ENCODE measurements around the gene FAM219B. TPM values are rescaled to one million over a fixed set of nuclear protein-coding genes. Genes with fewer than 3 reads are reported as not detected.
A peak's percentile ranks its signal among the peaks of the same experiment; 100 is the strongest.
"Not testable (repeated sequence)": the region's sequence is repeated elsewhere in the genome, so short reads cannot be mapped to it uniquely, and the experiment has no call there.

FAM219B gene
- 22.8 and 23.2 TPM in 2 replicates for total RNA-seq (2014; rRNA removed; shearing (Covaris generic))

GRCh38 chr15:74906450-74907162 lies at the start of gene FAM219B:
FAM219B (minus strand) TSS chr15:74906851; CDS start chr15:74906800, 51 bp downstream.
- H3K27ac ChIP-seq = peak within 1 kb of the TSS; percentile 37
- peaks cover 14% of the 10 kb centered on the region for H3K4me1 ChIP-seq (replicated peaks)
- H3K27me3 ChIP-seq (replicated peaks) = no peaks in the 10 kb centered on the region
- H3K9me3 ChIP-seq (replicated peaks) = no peaks in the 10 kb centered on the region
- peak; percentile 84 to 89 for DNase-seq (ENCODE audit: low read depth in 1 of 2, low spot score in 2 of 2)
- peak within 1 kb of the TSS; percentile 79 for H3K4me3 ChIP-seq
- peaks cover 35% of the 10 kb centered on the region for H3K36me3 ChIP-seq

- no peak for DNase-seq (ENCODE audit: low read depth in 1 of 2, low spot score in 2 of 2)
- Histone ChIP-seq H3K4me3 (peak overlapping the region; percentile 43), H3K4me1 (replicated peaks) (peaks cover 56% of the 10 kb centered on the region), H3K9me3 (replicated peaks) (0 out of 2 replicates have a peak, but pooled peaks cover 5% of the 10 kb centered on the region), H3K27me3 (replicated peaks) (peaks cover 5% of the 10 kb centered on the region; the same call in 1 of the 2 replicates), H3K36me3 (no peaks in the 10 kb centered on the region; the same call in 1 of the 2 replicates), H3K27ac (no peak overlapping the region)
These were observed 49.4 kb upstream of the FAM219B start for GRCh38 chr15:74955796-74956647.

- Histone ChIP-seq H3K4me3 (no peak overlapping the region), H3K9me3 (replicated peaks) (0 out of 2 replicates have a peak, but pooled peaks cover 5% of the 10 kb centered on the region), H3K27ac (no peak overlapping the region)
These were observed 48.4 kb upstream of the FAM219B start for GRCh38 chr15:74955017-74955416.

GRCh38 chr15:74954515-74954914 lies 47.9 kb upstream of the FAM219B start:
- no peaks in the 10 kb centered on the region; the same call in 1 of the 2 replicates for H3K36me3 ChIP-seq
- DNase-seq (ENCODE audit: low read depth in 1 of 2, low spot score in 2 of 2) = no peak
- H3K27ac ChIP-seq = no peak overlapping the region
- peaks cover 5% of the 10 kb centered on the region; the same call in 1 of the 2 replicates for H3K27me3 ChIP-seq (replicated peaks)
- 0 out of 2 replicates have a peak, but pooled peaks cover 5% of the 10 kb centered on the region for H3K9me3 ChIP-seq (replicated peaks)
- H3K4me1 ChIP-seq (replicated peaks) = peaks cover 41% of the 10 kb centered on the region
- H3K4me3 ChIP-seq = no peak overlapping the region

More at GRCh38 chr15:74955017-74955416, 48.4 kb upstream of the FAM219B start:
- Histone ChIP-seq H3K36me3 (no peaks in the 10 kb centered on the region; the same call in 1 of the 2 replicates), H3K27me3 (replicated peaks) (peaks cover 5% of the 10 kb centered on the region; the same call in 1 of the 2 replicates), H3K4me1 (replicated peaks) (peaks cover 46% of the 10 kb centered on the region)
- DNase-seq (ENCODE audit: low read depth in 1 of 2, low spot score in 2 of 2) = no peak

- no peak for DNase-seq (ENCODE audit: low read depth in 1 of 2, low spot score in 2 of 2)
- Histone ChIP-seq H3K27ac (no peak overlapping the region), H3K9me3 (replicated peaks) (0 out of 2 replicates have a peak, but pooled peaks cover under 1% of the 10 kb centered on the region), H3K36me3 (no peaks in the 10 kb centered on the region; the same call in 1 of the 2 replicates), H3K4me3 (no peak overlapping the region), H3K27me3 (replicated peaks) (peaks cover 2% of the 10 kb centered on the region; the same call in 1 of the 2 replicates), H3K4me1 (replicated peaks) (peaks cover 17% of the 10 kb centered on the region)
These were observed 44.4 kb upstream of the FAM219B start for GRCh38 chr15:74951006-74951405.

GRCh38 chr15:74950078-74950908 lies 43.6 kb upstream of the FAM219B start:
- H3K36me3 ChIP-seq = no peaks in the 10 kb centered on the region; the same call in 1 of the 2 replicates
- no peaks in the 10 kb centered on the region for H3K9me3 ChIP-seq (replicated peaks)
- H3K27ac ChIP-seq = no peak overlapping the region
- peaks cover 16% of the 10 kb centered on the region for H3K4me1 ChIP-seq (replicated peaks)
- peak; percentile 72 to 75 for DNase-seq (ENCODE audit: low read depth in 1 of 2, low spot score in 2 of 2)
- H3K27me3 ChIP-seq (replicated peaks) = no peaks in the 10 kb centered on the region
- no peak overlapping the region for H3K4me3 ChIP-seq

- H3K4me3 ChIP-seq = peak within 1 kb of the TSS; percentile 98
- H3K27me3 ChIP-seq (replicated peaks) = no peaks in the 10 kb centered on the region
- peaks cover 15% of the 10 kb centered on the region for H3K36me3 ChIP-seq
- H3K9me3 ChIP-seq (replicated peaks) = no peaks in the 10 kb centered on the region
- H3K27ac ChIP-seq = peak within 1 kb of the TSS; percentile 70
- peaks cover 15% of the 10 kb centered on the region for H3K4me1 ChIP-seq (replicated peaks)
- peak; percentile 94 for DNase-seq (ENCODE audit: low read depth in 1 of 2, low spot score in 2 of 2)
These were observed 31.1 kb upstream of the FAM219B start, which contains the start of gene COX5A for GRCh38 chr15:74937590-74938371. COX5A (minus strand) TSS chr15:74938073; CDS start chr15:74938014, 59 bp downstream.

GRCh38 chr15:74937272-74937589 lies 30.6 kb upstream of the FAM219B start:
- Histone ChIP-seq H3K27me3 (replicated peaks) (no peaks in the 10 kb centered on the region), H3K4me1 (replicated peaks) (peaks cover 15% of the 10 kb centered on the region), H3K36me3 (peaks cover 15% of the 10 kb centered on the region), H3K4me3 (peak overlapping the region; percentile 98), H3K27ac (peak overlapping the region; percentile 70), H3K9me3 (replicated peaks) (no peaks in the 10 kb centered on the region)
- DNase-seq (ENCODE audit: low read depth in 1 of 2, low spot score in 2 of 2) = no peak

GRCh38 chr15:74935193-74935592 lies 28.5 kb upstream of the FAM219B start:
- not testable (repeated sequence) for H3K4me3 ChIP-seq; DNase-seq (ENCODE audit: low read depth in 1 of 2, low spot score in 2 of 2); H3K27ac ChIP-seq; H3K9me3 ChIP-seq (replicated peaks); H3K27me3 ChIP-seq (replicated peaks)
- Histone ChIP-seq H3K36me3 (peaks cover 24% of the 10 kb centered on the region), H3K4me1 (replicated peaks) (peaks cover 15% of the 10 kb centered on the region)

GRCh38 chr15:74933573-74933972 lies 26.9 kb upstream of the FAM219B start:
- no peak for DNase-seq (ENCODE audit: low read depth in 1 of 2, low spot score in 2 of 2)

GRCh38 chr15:74928771-74929198 lies 22.1 kb upstream of the FAM219B start:
- H3K9me3 ChIP-seq (replicated peaks) = no peaks in the 10 kb centered on the region
- no peak overlapping the region for H3K27ac ChIP-seq
- H3K4me3 ChIP-seq = no peak overlapping the region
- H3K27me3 ChIP-seq (replicated peaks) = no peaks in the 10 kb centered on the region
- H3K4me1 ChIP-seq (replicated peaks) = no peaks in the 10 kb centered on the region
- DNase-seq (ENCODE audit: low read depth in 1 of 2, low spot score in 2 of 2) = no peak
- H3K36me3 ChIP-seq = peaks cover 63% of the 10 kb centered on the region

More at GRCh38 chr15:74933573-74933972, 26.9 kb upstream of the FAM219B start:
- H3K4me1 ChIP-seq (replicated peaks) = peaks cover 14% of the 10 kb centered on the region
- peaks cover 38% of the 10 kb centered on the region for H3K36me3 ChIP-seq
- no peaks in the 10 kb centered on the region for H3K9me3 ChIP-seq (replicated peaks)
- no peaks in the 10 kb centered on the region for H3K27me3 ChIP-seq (replicated peaks)
- H3K27ac ChIP-seq = no peak overlapping the region
- H3K4me3 ChIP-seq = no peak overlapping the region

GRCh38 chr15:74924525-74924924 lies 17.9 kb upstream of the FAM219B start:
- H3K27me3 ChIP-seq (replicated peaks) = no peaks in the 10 kb centered on the region

More at GRCh38 chr15:74924525-74924924, 17.9 kb upstream of the FAM219B start:
- H3K4me1 ChIP-seq (replicated peaks) = peaks cover 11% of the 10 kb centered on the region
- H3K27ac ChIP-seq = no peak overlapping the region
- DNase-seq (ENCODE audit: low read depth in 1 of 2, low spot score in 2 of 2) = no peak
- no peak overlapping the region for H3K4me3 ChIP-seq
- no peaks in the 10 kb centered on the region for H3K9me3 ChIP-seq (replicated peaks)
- H3K36me3 ChIP-seq = peaks cover 79% of the 10 kb centered on the region
